Adrenal gland (tissue), 12 donors: ENCODE measurements around the gene F2RL3. TPM values are rescaled to one million over a fixed set of nuclear protein-coding genes. Genes with fewer than 3 reads are reported as not detected.

Experiments used
- DNase-seq, 7 donors: peaks; one replicate each; pipeline ENCODE4 v3.0.0-alpha.2; 2019 to 2020
- H3K27ac ChIP-seq, 5 donors: fragments of 200-600 bp; sonication (generic) in 4 of 5; 1 replicate in 3 of 5; 2 replicates in 2 of 5; pipeline versions ENCODE4 v1.5.1 to v1.8.0; 2016 to 2020; ENCODE audit warnings: mild to moderate bottlenecking in 1 of 5
- H3K27me3 ChIP-seq: fragments of 200-600 bp; 2 replicates; pipeline ENCODE4 v1.8.0; 2021
- H3K36me3 ChIP-seq, 2 donors: fragments of 200-600 bp; replicated peaks in 1 of 2; 1 replicate in 1 of 2; 2 replicates in 1 of 2; pipeline versions ENCODE4 v1.5.1 to v1.8.0; 2018 to 2022
- H3K4me1 ChIP-seq, 2 donors: fragments of 200-600 bp; replicated peaks in 1 of 2; 1 replicate in 1 of 2; 2 replicates in 1 of 2; pipeline versions ENCODE4 v1.5.1 to v1.8.0; 2018 to 2021
- H3K4me3 ChIP-seq, 4 donors: fragments of 200-600 bp; sonication (generic) in 3 of 4; one replicate each; pipeline ENCODE4 v1.5.1; 2016 to 2018
- H3K9me3 ChIP-seq, 3 donors: fragments of 200-600 bp; sonication (generic) in 1 of 3; replicated peaks in 1 of 3; 1 replicate in 2 of 3; 2 replicates in 1 of 3; pipeline versions ENCODE4 v1.5.1 to v1.8.0; 2016 to 2021
- CTCF ChIP-seq, 6 experiments: fragments of 450-650 bp in 4 of 6; fragments of 200-600 bp in 2 of 6; sonication (generic) in 1 of 6; IDR thresholded peaks; 1 replicate in 5 of 6; 2 replicates in 1 of 6; pipeline versions ENCODE4 v1.5.1 to v1.8.0; 2016 to 2021; ENCODE audit warnings: antibody characterized with exemption in 6 of 6, mild to moderate bottlenecking in 2 of 6, moderate library complexity in 1 of 6
- POLR2A ChIP-seq, 2 donors: fragments of 450-650 bp; IDR thresholded peaks; one replicate each; pipeline ENCODE4 v1.6.1; 2017; ENCODE audit warnings: antibody characterized with exemption in 2 of 2, mild to moderate bottlenecking in 2 of 2, moderate library complexity in 1 of 2
- WGBS, 4 donors: extraction: QIAGEN DNeasy Blood & Tissue Kit in 2 of 4; methylation state at CpG; one replicate each; pipeline versions ENCODE4 v1.1.5 to v1.1.7; 2013 to 2017; 5-methylcytosine and 5-hydroxymethylcytosine counted together
- intact Hi-C, 2 donors: fragments of 100-400 bp; cut with DNase I; formaldehyde crosslinking; loops; one replicate each; pipeline versions ENCODE4 v1.14.1 to v1.15.0; 2022 to 2023
- polyA plus RNA-seq, 3 donors: library from polyadenylated mRNA; stranded (reverse); fragments of 200-250 nt in 2 of 3; fragments of 350-450 nt in 1 of 3; fragmentation: Illumina TruSeq in 1 of 3; extraction: RNeasy Lipid Tissue Mini Kit (QIAGEN cat#74804) in 1 of 3; gene quantifications; one replicate each; pipeline ENCODE4 v1.2.3, GENCODE V29; 2013 to 2014
- total RNA-seq, 9 donors: library from RNA; depleted of rRNA in 4 of 9; stranded (reverse); fragments of >200 nt in 4 of 9; fragments of 120-200 nt in 1 of 9; fragmentation: NEBNext Ultra II Directional in 1 of 9; extraction: Animal tissue kit (Norgen Biotek cat#: 25700) in 1 of 9; gene quantifications; one replicate each; pipeline versions ENCODE4 v1.1.0 to v1.2.4, GENCODE V29; 2013 to 2023
- donor health status: healthy with polysubstance abuse.
- donor health status: Bipolar disorder and iron deficiency.
- donor health status: DM: yes; HTN: yes; CAD: no.
- donor health status: DM: no; HTN: no; CAD: no.
- donor health status: DM: no; HTN: no; CAD: no.
- donor health status: DM: yes; HTN: yes; CAD: no.

F2RL3 gene
- total and polyA plus RNA-seq, 12 donors = 0.17 to 3.8 (median 2.2) TPM

- DNase-seq = no peak
- intact Hi-C loops = no loop called here
- no peaks in the 10 kb centered on the region for H3K27me3 ChIP-seq
- 84 to 92% (median 91%) methylated on average over 1 to 10 of the region's 10 CpGs for WGBS, 4 donors
- H3K4me3 ChIP-seq = no peak overlapping the region
- H3K4me1 ChIP-seq = no peaks in the 10 kb centered on the region
- no peak for TF ChIP-seq CTCF (IDR thresholded peaks at IDR 0.05)
- no peak for TF ChIP-seq POLR2A (IDR thresholded peaks at IDR 0.05)
- H3K9me3 ChIP-seq = no peaks in the 10 kb centered on the region
- no peaks in the 10 kb centered on the region for H3K36me3 ChIP-seq
- H3K27ac ChIP-seq = no peak overlapping the region
Observed at GRCh38 chr19:16928916-16929315, 40.1 kb downstream of the F2RL3 start.

- Histone ChIP-seq H3K36me3 (no peaks in the 10 kb centered on the region), H3K4me3 (no peak overlapping the region), H3K27me3 (no peaks in the 10 kb centered on the region), H3K4me1 (no peaks in the 10 kb centered on the region), H3K27ac (no peak overlapping the region), H3K9me3 (peaks cover 0 to 5% (median 0%) of the 10 kb centered on the region in 3 donors)
- TF ChIP-seq POLR2A (IDR thresholded peaks at IDR 0.05) (no peak), CTCF (IDR thresholded peaks at IDR 0.05) (no peak)
- intact Hi-C loops = no loop called here
- DNase-seq = no peak
- 69 to 92% (median 76%) methylated on average over 2 to 5 of the region's 5 CpGs for WGBS, 4 donors
Observed at GRCh38 chr19:16930753-16931152, 42.0 kb downstream of the F2RL3 start.

GRCh38 chr19:16931306-16931705, 42.5 kb downstream of the F2RL3 start:
- H3K4me3 ChIP-seq = no peak overlapping the region
- no peaks in the 10 kb centered on the region for H3K4me1 ChIP-seq
- DNase-seq = no peak
- intact Hi-C loops = no loop called here
- WGBS, 4 donors = 67 to 100% (median 93%) methylated on average over 2 to 4 of the region's 4 CpGs
- H3K27me3 ChIP-seq = no peaks in the 10 kb centered on the region
- H3K27ac ChIP-seq = no peak overlapping the region
- no peaks in the 10 kb centered on the region for H3K36me3 ChIP-seq
- no peak for TF ChIP-seq CTCF (IDR thresholded peaks at IDR 0.05)
- H3K9me3 ChIP-seq = peaks cover 0 to 5% (median 0%) of the 10 kb centered on the region in 3 donors

GRCh38 chr19:16934489-16934888, 45.7 kb downstream of the F2RL3 start:
- intact Hi-C loops = no loop called here

More at GRCh38 chr19:16934489-16934888, 45.7 kb downstream of the F2RL3 start:
- no peak for DNase-seq
- peaks cover 0 to 5% (median 0%) of the 10 kb centered on the region in 3 donors for H3K9me3 ChIP-seq
- 78 to 89% (median 83%) methylated on average over 1 of the region's 1 CpG for WGBS, 4 donors
- H3K27ac ChIP-seq = no peak overlapping the region
- no peaks in the 10 kb centered on the region for H3K4me1 ChIP-seq
- no peak overlapping the region for H3K4me3 ChIP-seq
- TF ChIP-seq POLR2A (IDR thresholded peaks at IDR 0.05) (no peak), CTCF (IDR thresholded peaks at IDR 0.05) (no peak)
- no peaks in the 10 kb centered on the region for H3K36me3 ChIP-seq
- no peaks in the 10 kb centered on the region for H3K27me3 ChIP-seq
